ENCODE measurements around the gene PLEKHN1. TPM values are rescaled to one million over a fixed set of nuclear protein-coding genes. Genes with fewer than 3 reads are reported as not detected.

Gene PLEKHN1
- total and polyA plus RNA-seq, 8 donors, result 0.11 to 5.1 (median 0.55) TPM

DNA sequence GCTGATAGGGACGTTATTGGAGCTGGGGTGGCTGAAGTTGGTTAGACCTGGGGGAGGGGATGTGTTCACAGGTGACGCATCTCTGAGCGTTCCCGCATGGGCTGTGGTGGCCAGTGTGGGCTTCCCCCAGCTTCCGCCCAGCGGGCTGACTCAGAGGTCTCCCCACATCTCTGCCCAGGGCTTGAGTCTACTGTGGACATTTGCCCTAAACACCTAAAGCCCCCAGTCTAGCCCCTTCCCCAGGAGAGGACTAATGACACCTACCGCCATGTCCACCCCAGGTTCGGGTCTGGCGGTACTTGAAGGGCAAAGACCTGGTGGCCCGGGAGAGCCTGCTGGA, 55.6 kb downstream of the PLEKHN1 start:
- DNase-seq, result no peak
- Histone ChIP-seq H3K27me3 (peaks cover 0 to 37% of the 10 kb centered on the region in 2 donors), H3K36me3 (no peaks in the 10 kb centered on the region), H3K27ac (no peak overlapping the region), H3K9me3 (no peaks in the 10 kb centered on the region), H3K4me1 (peaks cover 13 to 54% of the 10 kb centered on the region in 2 donors), H3K4me3 (peak overlapping the region in 1 of 2 donors; percentile 75)
- intact Hi-C loops (cut with DNase I), result no loop called here
- no peak for ATAC-seq
- TF ChIP-seq, protein P1, sequence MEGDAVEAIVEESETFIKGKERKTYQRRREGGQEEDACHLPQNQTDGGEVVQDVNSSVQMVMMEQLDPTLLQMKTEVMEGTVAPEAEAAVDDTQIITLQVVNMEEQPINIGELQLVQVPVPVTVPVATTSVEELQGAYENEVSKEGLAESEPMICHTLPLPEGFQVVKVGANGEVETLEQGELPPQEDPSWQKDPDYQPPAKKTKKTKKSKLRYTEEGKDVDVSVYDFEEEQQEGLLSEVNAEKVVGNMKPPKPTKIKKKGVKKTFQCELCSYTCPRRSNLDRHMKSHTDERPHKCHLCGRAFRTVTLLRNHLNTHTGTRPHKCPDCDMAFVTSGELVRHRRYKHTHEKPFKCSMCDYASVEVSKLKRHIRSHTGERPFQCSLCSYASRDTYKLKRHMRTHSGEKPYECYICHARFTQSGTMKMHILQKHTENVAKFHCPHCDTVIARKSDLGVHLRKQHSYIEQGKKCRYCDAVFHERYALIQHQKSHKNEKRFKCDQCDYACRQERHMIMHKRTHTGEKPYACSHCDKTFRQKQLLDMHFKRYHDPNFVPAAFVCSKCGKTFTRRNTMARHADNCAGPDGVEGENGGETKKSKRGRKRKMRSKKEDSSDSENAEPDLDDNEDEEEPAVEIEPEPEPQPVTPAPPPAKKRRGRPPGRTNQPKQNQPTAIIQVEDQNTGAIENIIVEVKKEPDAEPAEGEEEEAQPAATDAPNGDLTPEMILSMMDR (IDR thresholded peaks at IDR 0.05), result no peak

DNA sequence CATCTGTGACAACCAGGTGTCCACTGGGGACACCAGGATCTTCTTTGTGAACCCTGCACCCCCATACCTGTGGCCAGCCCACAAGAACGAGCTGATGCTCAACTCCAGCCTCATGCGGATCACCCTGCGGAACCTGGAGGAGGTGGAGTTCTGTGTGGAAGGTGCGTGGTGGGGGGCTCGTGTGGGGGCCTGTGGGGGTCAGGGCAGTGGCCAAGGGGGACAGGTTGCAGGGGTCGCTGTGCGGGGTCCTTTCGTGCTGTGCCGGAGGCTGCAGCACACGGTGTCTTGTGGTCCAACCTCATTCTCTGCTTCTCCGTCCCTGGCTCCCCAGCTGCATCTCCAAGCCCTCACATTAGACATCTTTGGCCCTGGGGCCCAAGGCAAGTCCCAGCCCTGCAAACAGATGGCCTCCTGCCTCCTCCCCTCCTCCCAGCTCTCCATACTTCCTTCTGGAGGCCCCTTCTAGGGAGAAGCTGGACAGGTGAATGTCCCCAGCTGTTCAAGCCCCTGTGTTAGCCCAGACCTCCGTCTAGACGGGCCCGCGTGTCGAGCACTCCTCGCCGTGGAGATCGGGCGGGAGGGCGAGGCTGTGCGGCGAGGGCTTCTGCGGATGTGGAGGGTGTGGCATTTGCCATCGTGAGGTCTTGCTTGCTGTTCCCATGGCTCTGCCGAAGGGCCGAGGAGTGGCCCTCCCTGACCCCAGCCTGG, 56.2 kb downstream of the PLEKHN1 start:
- Histone ChIP-seq H3K4me3 (no peak overlapping the region), H3K27ac (no peak overlapping the region), H3K36me3 (no peaks in the 10 kb centered on the region), H3K27me3 (peaks cover 0 to 37% of the 10 kb centered on the region in 2 donors), H3K9me3 (no peaks in the 10 kb centered on the region), H3K4me1 (peaks cover 13 to 54% of the 10 kb centered on the region in 2 donors)
- intact Hi-C loops (cut with DNase I), result no loop called here
- DNase-seq (no peak), ATAC-seq (no peak)
- TF ChIP-seq, protein P1 (IDR thresholded peaks at IDR 0.05), result no peak

DNA sequence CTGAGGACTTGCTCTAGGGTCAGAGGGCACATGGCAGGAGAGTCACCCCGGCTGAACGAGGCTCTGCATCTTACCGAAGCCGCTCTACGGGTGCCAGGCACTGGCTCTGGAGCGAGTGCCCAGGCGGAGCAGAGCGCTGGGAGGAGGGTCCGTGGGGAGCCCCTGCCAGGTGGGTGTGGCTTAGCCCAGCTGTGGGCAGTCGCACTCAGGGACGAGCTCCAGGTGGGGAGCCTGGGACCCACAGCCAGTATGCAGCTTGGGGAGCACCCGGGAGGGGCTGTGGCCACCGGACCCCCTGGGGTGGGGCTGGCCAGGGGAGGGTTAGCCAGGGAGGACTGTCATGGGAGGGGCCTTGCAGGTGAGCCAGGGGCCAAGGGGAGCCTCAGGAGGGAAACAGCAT, 57.4 kb downstream of the PLEKHN1 start:
- no peak for ATAC-seq
- Histone ChIP-seq H3K4me3 (no peak overlapping the region), H3K27me3 (peaks cover 0 to 37% of the 10 kb centered on the region in 2 donors), H3K27ac (no peak overlapping the region), H3K36me3 (no peaks in the 10 kb centered on the region), H3K4me1 (peaks cover 13 to 54% of the 10 kb centered on the region in 2 donors), H3K9me3 (no peaks in the 10 kb centered on the region)
- intact Hi-C loops (cut with DNase I), result no loop called here
- no peak for DNase-seq
- TF ChIP-seq, protein P1 (IDR thresholded peaks at IDR 0.05), result no peak

DNA sequence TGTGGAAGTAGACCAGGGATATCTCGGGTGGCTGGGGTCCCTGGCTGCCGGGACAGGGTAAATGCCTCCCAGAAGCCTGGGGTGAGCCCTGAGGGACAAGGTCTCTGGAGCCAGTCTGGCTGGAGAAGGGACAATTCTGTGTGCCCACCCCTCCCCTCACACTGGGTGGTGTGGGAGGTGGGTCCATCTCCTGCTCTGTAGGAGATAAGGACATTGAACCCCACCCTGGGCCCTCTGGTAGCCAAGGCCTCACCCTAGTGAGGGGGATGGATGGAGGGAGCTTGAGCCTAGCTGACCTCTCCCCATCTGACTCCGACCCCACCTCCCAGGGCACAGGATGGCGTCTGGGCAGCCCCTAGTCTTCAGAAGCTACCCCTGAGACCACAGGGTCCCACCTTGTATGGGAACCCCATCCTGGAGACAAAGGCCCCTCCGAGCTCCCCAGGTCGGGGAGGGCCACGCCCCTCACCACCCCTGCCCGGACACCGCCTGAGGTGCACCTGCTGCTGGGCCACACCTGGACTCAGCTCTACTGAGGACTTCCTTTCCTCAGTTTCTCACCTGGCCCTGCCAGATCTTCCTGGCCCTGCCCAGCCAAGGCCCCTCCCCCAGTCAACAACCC, 58.0 kb downstream of the PLEKHN1 start:
- Histone ChIP-seq H3K27ac (no peak overlapping the region), H3K27me3 (peaks cover 0 to 37% of the 10 kb centered on the region in 2 donors), H3K36me3 (no peaks in the 10 kb centered on the region), H3K4me1 (peaks cover 13 to 49% of the 10 kb centered on the region in 2 donors), H3K4me3 (no peak overlapping the region), H3K9me3 (no peaks in the 10 kb centered on the region)
- no peak for DNase-seq
- intact Hi-C loops (cut with DNase I), result no loop called here
- TF ChIP-seq, protein P1 (IDR thresholded peaks at IDR 0.05), result no peak
- no peak for ATAC-seq

Data from left lung (tissue), 10 donors.